IMR-90 (cell line): ENCODE data around the gene BANP. TPM values are rescaled to one million over a fixed set of nuclear protein-coding genes. Genes with fewer than 3 reads are reported as not detected.
"Not testable (repeated sequence)": the region's sequence is repeated elsewhere in the genome, so short reads cannot be mapped to it uniquely, and the experiment has no call there.

Experiments
- ATAC-seq: fragments of 200-7000 bp; cut with Tn5 transposase; 2 replicates; pipeline ENCODE4 v1.9.1; 2020; ENCODE audit warnings: low read depth, mild to moderate bottlenecking, moderate library complexity
- BruUV-seq: library from RNA; stranded (reverse); fragments of 400-500 nt; replicated peaks from 2 replicates; lab custom pipeline; 2021; lab: Mats Ljungman, UMichigan
- CTCF ChIA-PET: fragments of 300-600 bp; formaldehyde crosslinking; extraction: SDS; loops from one replicate; lab custom pipeline; 2021; ENCODE audit warnings: antibody characterized with exemption; lab: Yijun Ruan, JAX
- POLR2A ChIA-PET: fragments of 300-600 bp; sonication (Branson Sonifier 250); formaldehyde crosslinking; loops from one replicate; lab custom pipeline; 2022; ENCODE audit warnings: antibody characterized with exemption; ENCODE audit not compliant: unreplicated experiment; lab: Charles Lee
- DNase-seq: peaks from one replicate; pipeline ENCODE4 v3.0.0; 2013
- H2AFZ ChIP-seq: replicated peaks from 2 replicates; pipeline ENCODE3; 2013; ENCODE audit warnings: low read length, mild to moderate bottlenecking; ENCODE audit not compliant: poor library complexity
- H2AK5ac ChIP-seq: 2 replicates; pipeline ENCODE4 v1.6.1; 2013; ENCODE audit warnings: low read depth, low read length, inconsistent platforms
- H2AK9ac ChIP-seq: replicated peaks from 2 replicates; pipeline ENCODE3; 2013; ENCODE audit warnings: mild to moderate bottlenecking, low read depth, low read length, moderate library complexity; ENCODE audit not compliant: poor library complexity
- H2BK120ac ChIP-seq: 2 replicates; pipeline ENCODE4 v1.6.1; 2013; ENCODE audit warnings: low read depth, low read length, inconsistent platforms
- H2BK15ac ChIP-seq: 3 replicates; pipeline ENCODE4 v1.6.1; 2013; ENCODE audit warnings: low read depth, low read length, inconsistent platforms
- H2BK20ac ChIP-seq: 2 replicates; pipeline ENCODE4 v1.6.1; 2013; ENCODE audit warnings: low read depth, mild to moderate bottlenecking, inconsistent platforms, low read length, moderate library complexity
- H2BK5ac ChIP-seq: 2 replicates; pipeline ENCODE4 v1.6.1; 2013; ENCODE audit warnings: mild to moderate bottlenecking, low read depth, low read length, inconsistent platforms; ENCODE audit not compliant: poor library complexity, severe bottlenecking
- H3K14ac ChIP-seq: replicated peaks from 2 replicates; pipeline ENCODE4 v1.6.1; 2013; ENCODE audit warnings: low read depth, low read length, inconsistent platforms
- H3K18ac ChIP-seq: 2 replicates; pipeline ENCODE4 v1.6.1; 2013; ENCODE audit warnings: low read depth, low read length, control low read depth
- H3K23ac ChIP-seq: 2 replicates; pipeline ENCODE4 v1.6.1; 2013; ENCODE audit warnings: low read depth, low read length, inconsistent platforms
- H3K27ac ChIP-seq: 2 replicates; pipeline ENCODE4 v1.5.1; 2013; ENCODE audit warnings: mild to moderate bottlenecking, control low read depth, low read length; ENCODE audit not compliant: insufficient read depth
- H3K27me3 ChIP-seq: 2 replicates; pipeline ENCODE4 v1.6.1; 2013; ENCODE audit warnings: low read length; ENCODE audit not compliant: control insufficient read depth, insufficient read depth
- H3K36me3 ChIP-seq: 2 replicates; pipeline ENCODE4 v1.6.1; 2013; ENCODE audit warnings: low read length, mixed read lengths; ENCODE audit not compliant: control insufficient read depth, insufficient read depth
- H3K4ac ChIP-seq: 2 replicates; pipeline ENCODE4 v1.6.1; 2013; ENCODE audit warnings: low read depth, low read length, inconsistent platforms
- H3K4me1 ChIP-seq: 2 replicates; pipeline ENCODE4 v1.6.1; 2013; ENCODE audit warnings: low read length, mixed read lengths; ENCODE audit not compliant: control insufficient read depth, insufficient read depth
- H3K4me2 ChIP-seq: 2 replicates; pipeline ENCODE4 v1.6.1; 2013; ENCODE audit warnings: low read depth, mild to moderate bottlenecking, control low read depth, low read length, moderate library complexity
- H3K4me3 ChIP-seq: 2 replicates; pipeline ENCODE4 v1.5.1; 2013; ENCODE audit warnings: low read depth, mild to moderate bottlenecking, control low read depth, low read length, moderate library complexity; ENCODE audit not compliant: insufficient read depth
- H3K56ac ChIP-seq: 2 replicates; pipeline ENCODE4 v1.6.1; 2013; ENCODE audit warnings: low read length, inconsistent platforms; ENCODE audit not compliant: insufficient read depth; ENCODE audit errors: extremely low read depth
- H3K79me1 ChIP-seq, 2 experiments: 2 replicates each; pipeline ENCODE4 v1.6.1; 2013; ENCODE audit warnings: low read length in 2 of 2, inconsistent platforms in 1 of 2, low read depth in 1 of 2
- H3K9ac ChIP-seq: 2 replicates; pipeline ENCODE4 v1.6.1; 2013; ENCODE audit warnings: low read depth, low read length, control low read depth
- H3K9me1 ChIP-seq: 2 replicates; pipeline ENCODE4 v1.6.1; 2013; ENCODE audit warnings: low read length, inconsistent platforms; ENCODE audit not compliant: insufficient read depth
- H3K9me3 ChIP-seq: 2 replicates; pipeline ENCODE4 v1.6.1; 2013; ENCODE audit warnings: low read length; ENCODE audit not compliant: control insufficient read depth, insufficient read depth
- H4K20me1 ChIP-seq: 2 replicates; pipeline ENCODE4 v1.6.1; 2013; ENCODE audit warnings: low read length, inconsistent platforms; ENCODE audit not compliant: insufficient read depth
- H4K5ac ChIP-seq: 2 replicates; pipeline ENCODE4 v1.6.1; 2013; ENCODE audit warnings: mild to moderate bottlenecking, low read depth, low read length, control low read depth
- H4K8ac ChIP-seq, 2 experiments: 2 replicates each; pipeline ENCODE4 v1.6.1; 2013; ENCODE audit warnings: low read depth in 2 of 2, low read length in 2 of 2, control low read depth in 1 of 2, inconsistent platforms in 1 of 2
- H4K91ac ChIP-seq: 2 replicates; pipeline ENCODE4 v1.6.1; 2013; ENCODE audit warnings: low read depth, low read length, inconsistent platforms; ENCODE audit not compliant: insufficient read depth
- WGBS, 2 experiments: methylation state at CpG; one replicate each; pipeline versions ENCODE4 v1.1.5 to v1.1.7; 2013; ENCODE audit warnings: missing lambda C conversion rate in 2 of 2; ENCODE audit not compliant: insufficient read length in 1 of 2; ENCODE audit errors: extremely low coverage in 2 of 2; 5-methylcytosine and 5-hydroxymethylcytosine counted together
- dilution Hi-C: fragments of 300-500 bp; cut with HindIII; formaldehyde crosslinking; loops from one replicate; pipeline ENCODE4 v1.14.3; 2018; ENCODE audit warnings: low sequenced_read_pairs; ENCODE audit not compliant: unreplicated experiment
- in situ Hi-C: fragments of 300-500 bp; cut with MboI; formaldehyde crosslinking; loops from 3 replicates; pipeline ENCODE4 v1.14.3; 2019; ENCODE audit warnings: low sequenced_read_pairs, inconsistent platforms, mixed read lengths
- intact Hi-C: fragments of 100-400 bp; cut with micrococcal nuclease; formaldehyde crosslinking; loops from 2 replicates; pipeline ENCODE4 v1.10.0; 2022
- polyA plus RNA-seq, 3 experiments: library from polyadenylated mRNA; depleted of rRNA; stranded (reverse); fragments of >200 nt; gene quantifications; 2 replicates each; pipeline ENCODE4 v1.2.3, GENCODE V29; 2012; ENCODE audit warnings: low replicate concordance in 1 of 3
- total RNA-seq: library from RNA; depleted of rRNA; stranded (reverse); fragments of >200 nt; gene quantifications from 2 replicates; pipeline ENCODE4 v1.2.3, GENCODE V29; 2012

The BANP gene
- total and polyA plus RNA-seq, 2 of the 4 experiments (the other 2 are of a cell fraction): 17.4 to 17.9 TPM

- intact Hi-C loops: not testable (repeated sequence)
Observed at GRCh38 chr16:88092791-88093555, 141.7 kb downstream of the BANP start.

GRCh38 chr16:88093556-88094252, 142.5 kb downstream of the BANP start:
- H2BK15ac ChIP-seq, H2AK9ac ChIP-seq, H3K9ac ChIP-seq, H2AK5ac ChIP-seq, H3K14ac ChIP-seq, H4K8ac ChIP-seq, H3K18ac ChIP-seq, H2BK120ac ChIP-seq, H3K79me1 ChIP-seq, H4K20me1 ChIP-seq, H3K9me1 ChIP-seq, H3K23ac ChIP-seq, H3K27ac ChIP-seq, DNase-seq, ATAC-seq, H3K4me3 ChIP-seq, H3K56ac ChIP-seq, H4K5ac ChIP-seq, H3K4me2 ChIP-seq, BruUV-seq, in situ Hi-C loops, H2BK5ac ChIP-seq, H3K36me3 ChIP-seq, intact Hi-C loops, H4K91ac ChIP-seq, POLR2A ChIA-PET, H3K27me3 ChIP-seq, dilution Hi-C loops, H3K4ac ChIP-seq, CTCF ChIA-PET, H2AFZ ChIP-seq, H3K4me1 ChIP-seq, H2BK20ac ChIP-seq: not testable (repeated sequence)
- no CpG with 5 or more reads among the region's 25 CpGs for WGBS, 2 experiments
- H3K9me3 ChIP-seq: peaks cover 10% of the 10 kb centered on the region

More at GRCh38 chr16:88092791-88093555, 141.7 kb downstream of the BANP start:
- H3K9ac ChIP-seq, H2AK9ac ChIP-seq, dilution Hi-C loops, H3K23ac ChIP-seq, H2BK120ac ChIP-seq, H3K18ac ChIP-seq, H4K5ac ChIP-seq, H2BK20ac ChIP-seq, CTCF ChIA-PET, H2BK15ac ChIP-seq, H3K4me1 ChIP-seq, H3K14ac ChIP-seq, H3K27ac ChIP-seq, H2BK5ac ChIP-seq, ATAC-seq, H2AK5ac ChIP-seq, BruUV-seq, H2AFZ ChIP-seq, H3K4me3 ChIP-seq, H3K79me1 ChIP-seq, H3K4ac ChIP-seq, H3K36me3 ChIP-seq, H4K8ac ChIP-seq, H3K4me2 ChIP-seq, in situ Hi-C loops, H4K20me1 ChIP-seq, H3K56ac ChIP-seq, DNase-seq, H3K27me3 ChIP-seq, H3K9me1 ChIP-seq, POLR2A ChIA-PET, H4K91ac ChIP-seq: not testable (repeated sequence)
- peaks cover 10% of the 10 kb centered on the region for H3K9me3 ChIP-seq
- WGBS, 2 experiments: 88% methylated on average over 8 of the region's 34 CpGs; no CpG with 5 or more reads in 1 of the 2 experiments
